SK-N-SH (cell line): ENCODE measurements around the gene FYB1. TPM values are rescaled to one million over a fixed set of nuclear protein-coding genes. Genes with fewer than 3 reads are reported as not detected.

Source experiments
- CTCF ChIA-PET: fragments of 300-600, 350-600 bp; formaldehyde crosslinking; extraction: SDS; loops from one replicate; lab custom pipeline; 2021; lab: Yijun Ruan, JAX
- POLR2A ChIA-PET: fragments of 350-600 bp; sonication (Branson Sonifier 250); formaldehyde crosslinking; extraction: SDS; loops from one replicate; lab custom pipeline; 2020; ENCODE audit warnings: antibody characterized with exemption, inconsistent platforms; lab: Yijun Ruan, JAX
- DNase-seq: peaks from one replicate; pipeline ENCODE4 v3.0.0; 2012
- H2AFZ ChIP-seq: fragments of 200-600 bp; sonication (generic); 2 replicates; pipeline ENCODE4 v1.8.1; 2016; ENCODE audit warnings: antibody characterized with exemption, mild to moderate bottlenecking, low read depth
- H3F3A ChIP-seq: fragments of 200-600 bp; sonication (generic); replicated peaks from 2 replicates; pipeline ENCODE3; 2016; ENCODE audit warnings: antibody characterized with exemption, mild to moderate bottlenecking; ENCODE audit not compliant: insufficient read depth
- H3K27ac ChIP-seq, 2 experiments: fragments of 200-500 bp in 1 of 2; fragments of 200-600 bp in 1 of 2; sonication (Bioruptor generic) in 1 of 2; sonication (generic), shearing (Covaris generic) in 1 of 2; 2 replicates each; pipeline versions ENCODE4 v1.5.1 to v1.6.1; 2014 to 2016; ENCODE audit warnings: low read depth in 2 of 2, inconsistent platforms in 1 of 2, low read length in 1 of 2, mild to moderate bottlenecking in 1 of 2, mixed read lengths in 1 of 2
- H3K27me3 ChIP-seq: fragments of 200-600 bp; sonication (generic), shearing (Covaris generic); 2 replicates; pipeline ENCODE4 v1.6.1; 2016; ENCODE audit warnings: mixed run types; ENCODE audit not compliant: insufficient read depth
- H3K36me3 ChIP-seq, 2 experiments: fragments of 200-500 bp in 1 of 2; fragments of 200-600 bp in 1 of 2; sonication (Bioruptor generic) in 1 of 2; sonication (generic) in 1 of 2; replicated peaks in 1 of 2; 2 replicates each; pipeline versions ENCODE3 to v1.5.1; 2014 to 2016; ENCODE audit warnings: low read length in 1 of 2, mild to moderate bottlenecking in 1 of 2; ENCODE audit not compliant: insufficient read depth in 2 of 2, control insufficient read depth in 1 of 2
- H3K4me1 ChIP-seq, 2 experiments: fragments of 200-500 bp in 1 of 2; fragments of 200-600 bp in 1 of 2; sonication (Bioruptor generic) in 1 of 2; sonication (generic), shearing (Covaris generic) in 1 of 2; 2 replicates each; pipeline versions ENCODE4 v1.5.1 to v1.6.1; 2014 to 2016; ENCODE audit warnings: low read depth in 1 of 2, low read length in 1 of 2, mixed run types in 1 of 2; ENCODE audit not compliant: insufficient read depth in 2 of 2, control insufficient read depth in 1 of 2
- H3K4me2 ChIP-seq: fragments of 200-600 bp; sonication (generic), shearing (Covaris generic); 2 replicates; pipeline ENCODE4 v1.6.1; 2017; ENCODE audit warnings: mixed run types
- H3K4me3 ChIP-seq, 2 experiments: fragments of 200-500 bp in 1 of 2; fragments of 200-600 bp in 1 of 2; sonication (Bioruptor generic) in 1 of 2; sonication (generic), shearing (Covaris generic) in 1 of 2; 2 replicates each; pipeline versions ENCODE4 v1.5.1 to v1.8.1; 2014 to 2016; ENCODE audit warnings: low read depth in 2 of 2, inconsistent platforms in 1 of 2, low read length in 1 of 2, mild to moderate bottlenecking in 1 of 2, mixed read lengths in 1 of 2, moderate library complexity in 1 of 2
- H3K79me2 ChIP-seq: fragments of 200-600 bp; sonication (generic); 2 replicates; pipeline ENCODE4 v1.8.1; 2017; ENCODE audit warnings: mild to moderate bottlenecking; ENCODE audit not compliant: insufficient read depth
- H3K9ac ChIP-seq: fragments of 200-600 bp; sonication (generic); 2 replicates; pipeline ENCODE4 v1.6.1; 2017; ENCODE audit warnings: mixed run types
- H3K9me2 ChIP-seq: fragments of 200-600 bp; sonication (generic); 2 replicates; pipeline ENCODE4 v1.6.1; 2017; ENCODE audit warnings: mixed run types
- H3K9me3 ChIP-seq: fragments of 200-600 bp; sonication (generic); 2 replicates; pipeline ENCODE4 v1.6.1; 2017; ENCODE audit warnings: mixed run types, mild to moderate bottlenecking, moderate library complexity
- H4K20me1 ChIP-seq: fragments of 200-600 bp; sonication (generic); 2 replicates; pipeline ENCODE4 v1.6.1; 2017; ENCODE audit warnings: mild to moderate bottlenecking, mixed run types; ENCODE audit not compliant: insufficient read depth
- FOSL2 ChIP-seq: IDR thresholded peaks from 2 replicates; pipeline ENCODE4 v1.4.0; 2012; ENCODE audit warnings: low read depth, mild to moderate bottlenecking, moderate library complexity, borderline replicate concordance
- FOXJ3 ChIP-seq: sonication (generic); formaldehyde crosslinking; IDR thresholded peaks from 2 replicates; pipeline ENCODE4 v1.5.1; 2020; ENCODE audit warnings: mild to moderate bottlenecking, missing genetic modification reagents
- FOXM1 ChIP-seq: IDR thresholded peaks from 2 replicates; pipeline ENCODE4 v1.4.0; 2012; ENCODE audit warnings: low read depth, mild to moderate bottlenecking
- MAX ChIP-seq: IDR thresholded peaks from 2 replicates; pipeline ENCODE4 v1.4.0; 2012; ENCODE audit warnings: low read depth
- MXI1 ChIP-seq: IDR thresholded peaks from 2 replicates; pipeline ENCODE4 v1.6.1; 2012; ENCODE audit warnings: mild to moderate bottlenecking, low read depth, low read length, improper control_type of control experiment
- PBX3 ChIP-seq: IDR thresholded peaks from 2 replicates; pipeline ENCODE4; 2012
- POLR2AphosphoS5 ChIP-seq: IDR thresholded peaks from 2 replicates; pipeline ENCODE4 v1.6.1; 2012; ENCODE audit warnings: low read depth, low read length
- RAD21 ChIP-seq: IDR thresholded peaks from 2 replicates; pipeline ENCODE4 v1.6.1; 2012; ENCODE audit warnings: mild to moderate bottlenecking, low read length
- RCOR1 ChIP-seq: fragments of 150-350 bp; IDR thresholded peaks from 2 replicates; pipeline ENCODE4 v1.6.1; 2017; ENCODE audit warnings: antibody characterized with exemption, low read length
- RFX5 ChIP-seq: IDR thresholded peaks from 2 replicates; pipeline ENCODE4 v1.6.1; 2012; ENCODE audit warnings: mild to moderate bottlenecking, improper control_type of control experiment, low read length
- SIN3A ChIP-seq: IDR thresholded peaks from 2 replicates; pipeline ENCODE4 v1.6.1; 2012; ENCODE audit warnings: low read depth, mild to moderate bottlenecking, low read length, moderate library complexity, borderline replicate concordance
- TCF12 ChIP-seq: IDR thresholded peaks from 2 replicates; pipeline ENCODE4 v1.4.0; 2012
- TEAD4 ChIP-seq: IDR thresholded peaks from 2 replicates; pipeline ENCODE4 v1.4.0; 2012; ENCODE audit warnings: mild to moderate bottlenecking, borderline replicate concordance; ENCODE audit not compliant: insufficient read depth
- WGBS: methylation state at CpG from one replicate; pipeline ENCODE4 v1.1.6; 2017; ENCODE audit warnings: low lambda C conversion rate; 5-methylcytosine and 5-hydroxymethylcytosine counted together
- polyA plus RNA-seq, 3 experiments: library from polyadenylated mRNA; depleted of rRNA; stranded (reverse); fragments of >200 nt; gene quantifications; 2 replicates each; pipeline ENCODE4 v1.2.3, GENCODE V29; 2012
- TF ChIP-seq, protein P1 (sequence below): fragments of 150-350 bp; IDR thresholded peaks from 2 replicates; pipeline ENCODE4 v1.6.1; 2016; ENCODE audit warnings: mild to moderate bottlenecking, low read depth, low read length
- TF ChIP-seq, protein P2 (sequence below): IDR thresholded peaks from 2 replicates; pipeline ENCODE4 v1.6.1; 2012; ENCODE audit warnings: mild to moderate bottlenecking, low read depth, low read length, moderate library complexity
- TF ChIP-seq, protein P3 (sequence below): IDR thresholded peaks from 2 replicates; pipeline ENCODE4 v1.4.0; 2012; ENCODE audit warnings: low read depth, borderline replicate concordance

FYB1 gene
- polyA plus RNA-seq, 1 of the 3 experiments (the other 2 are of a cell fraction): not detected

GRCh38 chr5:39201781-39202596 lies 17.4 kb downstream of the FYB1 start:
- CTCF ChIA-PET: interaction anchor here (1.9 kb wide), 1 partner anchor 16 kb away, joined by 8 read pairs; no protein-coding TSS in a partner anchor
- no peaks in the 10 kb centered on the region for H3K4me1 ChIP-seq
- H3K27ac ChIP-seq: no peak overlapping the region

More at GRCh38 chr5:39201781-39202596, 17.4 kb downstream of the FYB1 start:
- POLR2A ChIA-PET: no interaction called here
- Histone ChIP-seq H3K27me3 (peaks cover 61% of the 10 kb centered on the region), H3F3A (no peaks in the 10 kb centered on the region), H4K20me1 (no peaks in the 10 kb centered on the region), H3K79me2 (no peaks in the 10 kb centered on the region), H3K4me3 (no peak overlapping the region), H3K4me2 (no peak overlapping the region), H2AFZ (no peak overlapping the region), H3K9me3 (no peaks in the 10 kb centered on the region), H3K36me3 (no peaks in the 10 kb centered on the region), H3K9ac (no peak overlapping the region), H3K9me2 (no peaks in the 10 kb centered on the region)
- TF ChIP-seq, protein P1, sequence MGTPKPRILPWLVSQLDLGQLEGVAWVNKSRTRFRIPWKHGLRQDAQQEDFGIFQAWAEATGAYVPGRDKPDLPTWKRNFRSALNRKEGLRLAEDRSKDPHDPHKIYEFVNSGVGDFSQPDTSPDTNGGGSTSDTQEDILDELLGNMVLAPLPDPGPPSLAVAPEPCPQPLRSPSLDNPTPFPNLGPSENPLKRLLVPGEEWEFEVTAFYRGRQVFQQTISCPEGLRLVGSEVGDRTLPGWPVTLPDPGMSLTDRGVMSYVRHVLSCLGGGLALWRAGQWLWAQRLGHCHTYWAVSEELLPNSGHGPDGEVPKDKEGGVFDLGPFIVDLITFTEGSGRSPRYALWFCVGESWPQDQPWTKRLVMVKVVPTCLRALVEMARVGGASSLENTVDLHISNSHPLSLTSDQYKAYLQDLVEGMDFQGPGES: no peak
- TF ChIP-seq MXI1 (no peak), FOXJ3 (no peak), RFX5 (no peak), RAD21 (no peak), POLR2AphosphoS5 (no peak), PBX3 (no peak), TEAD4 (no peak), FOSL2 (no peak), TCF12 (no peak), RCOR1 (no peak), MAX (no peak), FOXM1 (no peak), SIN3A (no peak)
- TF ChIP-seq, protein P2, sequence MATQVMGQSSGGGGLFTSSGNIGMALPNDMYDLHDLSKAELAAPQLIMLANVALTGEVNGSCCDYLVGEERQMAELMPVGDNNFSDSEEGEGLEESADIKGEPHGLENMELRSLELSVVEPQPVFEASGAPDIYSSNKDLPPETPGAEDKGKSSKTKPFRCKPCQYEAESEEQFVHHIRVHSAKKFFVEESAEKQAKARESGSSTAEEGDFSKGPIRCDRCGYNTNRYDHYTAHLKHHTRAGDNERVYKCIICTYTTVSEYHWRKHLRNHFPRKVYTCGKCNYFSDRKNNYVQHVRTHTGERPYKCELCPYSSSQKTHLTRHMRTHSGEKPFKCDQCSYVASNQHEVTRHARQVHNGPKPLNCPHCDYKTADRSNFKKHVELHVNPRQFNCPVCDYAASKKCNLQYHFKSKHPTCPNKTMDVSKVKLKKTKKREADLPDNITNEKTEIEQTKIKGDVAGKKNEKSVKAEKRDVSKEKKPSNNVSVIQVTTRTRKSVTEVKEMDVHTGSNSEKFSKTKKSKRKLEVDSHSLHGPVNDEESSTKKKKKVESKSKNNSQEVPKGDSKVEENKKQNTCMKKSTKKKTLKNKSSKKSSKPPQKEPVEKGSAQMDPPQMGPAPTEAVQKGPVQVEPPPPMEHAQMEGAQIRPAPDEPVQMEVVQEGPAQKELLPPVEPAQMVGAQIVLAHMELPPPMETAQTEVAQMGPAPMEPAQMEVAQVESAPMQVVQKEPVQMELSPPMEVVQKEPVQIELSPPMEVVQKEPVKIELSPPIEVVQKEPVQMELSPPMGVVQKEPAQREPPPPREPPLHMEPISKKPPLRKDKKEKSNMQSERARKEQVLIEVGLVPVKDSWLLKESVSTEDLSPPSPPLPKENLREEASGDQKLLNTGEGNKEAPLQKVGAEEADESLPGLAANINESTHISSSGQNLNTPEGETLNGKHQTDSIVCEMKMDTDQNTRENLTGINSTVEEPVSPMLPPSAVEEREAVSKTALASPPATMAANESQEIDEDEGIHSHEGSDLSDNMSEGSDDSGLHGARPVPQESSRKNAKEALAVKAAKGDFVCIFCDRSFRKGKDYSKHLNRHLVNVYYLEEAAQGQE: no peak
- TF ChIP-seq, protein P3, sequence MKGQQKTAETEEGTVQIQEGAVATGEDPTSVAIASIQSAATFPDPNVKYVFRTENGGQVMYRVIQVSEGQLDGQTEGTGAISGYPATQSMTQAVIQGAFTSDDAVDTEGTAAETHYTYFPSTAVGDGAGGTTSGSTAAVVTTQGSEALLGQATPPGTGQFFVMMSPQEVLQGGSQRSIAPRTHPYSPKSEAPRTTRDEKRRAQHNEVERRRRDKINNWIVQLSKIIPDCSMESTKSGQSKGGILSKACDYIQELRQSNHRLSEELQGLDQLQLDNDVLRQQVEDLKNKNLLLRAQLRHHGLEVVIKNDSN: no peak
- WGBS: 32% methylated on average over 11 of the region's 11 CpGs
- DNase-seq: no peak
